ENCODE measurements around the gene ELL. TPM values are rescaled to one million over a fixed set of nuclear protein-coding genes. Genes with fewer than 3 reads are reported as not detected.

Gene ELL
- total and polyA plus RNA-seq, 9 of the 15 experiments (the other 6 are each of a cell fraction or from before 2014, with no cell fraction given), result 0.24 to 22.5 (median 4.1) TPM

- TF ChIP-seq ZFP91 (CRISPR knock-in tag; IDR thresholded peaks at IDR 0.05) (no peak), ZBTB5 (IDR thresholded peaks at IDR 0.05) (no peak), DIDO1 (tag; IDR thresholded peaks at IDR 0.05; ENCODE audit: low read depth) (no peak), BMI1 (IDR thresholded peaks at IDR 0.05; ENCODE audit: low read length) (no peak), REST (IDR thresholded peaks at IDR 0.05; ENCODE audit: borderline replicate concordance) (peak; percentile 14; the same call in 1 of the 2 replicates), REST (CRISPR knock-in tag; IDR thresholded peaks at IDR 0.05; ENCODE audit: low read depth) (no peak), RNF2 (IDR thresholded peaks at IDR 0.05) (no peak), MXI1 (IDR thresholded peaks at IDR 0.05; ENCODE audit: low read depth, low read length) (peak; percentile 56; the same call in 1 of the 2 replicates), FOSL1 (tag; conservative IDR thresholded peaks at IDR 0.05) (peak; percentile 77), FOS (IDR thresholded peaks at IDR 0.05; ENCODE audit: extremely low read depth, insufficient read length) (no peak), HDAC8 (tag; IDR thresholded peaks at IDR 0.05) (no peak), ZNF764 (CRISPR knock-in tag; IDR thresholded peaks at IDR 0.05; ENCODE audit: low read depth) (no peak), MLLT1 (IDR thresholded peaks at IDR 0.05) (no peak), ZNF253 (CRISPR knock-in tag; conservative IDR thresholded peaks at IDR 0.05) (no peak)
Observed at GRCh38 chr19:18522124-18522861, 423 bp upstream of the ELL start (continued).
